ENCODE data around the gene WDSUB1.

WDSUB1 gene, protein sequence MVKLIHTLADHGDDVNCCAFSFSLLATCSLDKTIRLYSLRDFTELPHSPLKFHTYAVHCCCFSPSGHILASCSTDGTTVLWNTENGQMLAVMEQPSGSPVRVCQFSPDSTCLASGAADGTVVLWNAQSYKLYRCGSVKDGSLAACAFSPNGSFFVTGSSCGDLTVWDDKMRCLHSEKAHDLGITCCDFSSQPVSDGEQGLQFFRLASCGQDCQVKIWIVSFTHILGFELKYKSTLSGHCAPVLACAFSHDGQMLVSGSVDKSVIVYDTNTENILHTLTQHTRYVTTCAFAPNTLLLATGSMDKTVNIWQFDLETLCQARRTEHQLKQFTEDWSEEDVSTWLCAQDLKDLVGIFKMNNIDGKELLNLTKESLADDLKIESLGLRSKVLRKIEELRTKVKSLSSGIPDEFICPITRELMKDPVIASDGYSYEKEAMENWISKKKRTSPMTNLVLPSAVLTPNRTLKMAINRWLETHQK

DNA sequence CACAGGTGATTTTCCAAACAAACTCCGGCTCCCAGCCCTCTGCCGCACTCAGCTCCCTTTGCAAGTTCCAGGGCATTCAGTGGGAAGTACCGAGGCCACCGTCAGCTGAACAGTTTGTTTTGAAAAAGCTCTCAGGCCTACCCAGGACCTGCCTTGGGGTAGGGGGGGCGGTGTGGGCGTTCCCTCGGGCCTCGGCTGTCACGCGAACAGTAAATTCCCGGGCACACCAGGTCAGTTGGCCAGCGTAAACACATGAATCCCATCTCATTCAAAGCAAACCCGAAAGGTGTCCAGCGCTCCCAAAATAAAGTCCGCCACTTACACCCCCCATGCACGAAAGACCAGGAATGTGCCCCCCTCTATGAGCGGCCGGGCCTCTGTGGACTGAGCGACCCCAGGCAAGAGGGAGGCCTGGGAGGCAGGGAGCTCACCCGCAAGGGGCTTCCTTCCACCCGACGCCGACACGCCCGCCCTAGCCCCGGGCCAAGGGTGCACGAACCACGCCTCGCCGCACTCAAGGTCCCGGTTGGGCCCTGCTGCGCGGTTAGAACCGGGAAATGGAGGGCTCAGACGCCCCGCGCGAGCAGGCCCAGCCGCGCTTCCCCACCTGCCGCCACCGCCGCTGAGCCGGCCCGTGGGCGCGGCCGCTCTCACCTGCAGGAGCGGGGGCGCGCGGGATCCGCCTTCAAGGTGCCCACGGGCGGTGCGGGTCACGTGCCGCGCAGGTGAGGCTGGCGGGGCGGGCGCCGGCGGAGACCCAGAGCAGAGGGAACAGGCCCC lies at the start of gene WDSUB1:
TSS of gene WDSUB1 (minus strand) at position 775 of the 780 bp plus-strand sequence. CDS start 3,634 bp downstream, outside the sequence.
- H3K27ac Mint-ChIP-seq, result peak within 1 kb of the TSS; percentile 89
- H3K4me1 Mint-ChIP-seq (ENCODE audit: low read depth), result peaks cover 46% of the 10 kb centered on the region
- H3K4me3 Mint-ChIP-seq, result peak within 1 kb of the TSS; percentile 88
- no peaks in the 10 kb centered on the region for H3K9me3 Mint-ChIP-seq
- H3K36me3 Mint-ChIP-seq (ENCODE audit: low read depth), result peaks cover 4% of the 10 kb centered on the region
- no peaks in the 10 kb centered on the region for H3K27me3 Mint-ChIP-seq

DNA sequence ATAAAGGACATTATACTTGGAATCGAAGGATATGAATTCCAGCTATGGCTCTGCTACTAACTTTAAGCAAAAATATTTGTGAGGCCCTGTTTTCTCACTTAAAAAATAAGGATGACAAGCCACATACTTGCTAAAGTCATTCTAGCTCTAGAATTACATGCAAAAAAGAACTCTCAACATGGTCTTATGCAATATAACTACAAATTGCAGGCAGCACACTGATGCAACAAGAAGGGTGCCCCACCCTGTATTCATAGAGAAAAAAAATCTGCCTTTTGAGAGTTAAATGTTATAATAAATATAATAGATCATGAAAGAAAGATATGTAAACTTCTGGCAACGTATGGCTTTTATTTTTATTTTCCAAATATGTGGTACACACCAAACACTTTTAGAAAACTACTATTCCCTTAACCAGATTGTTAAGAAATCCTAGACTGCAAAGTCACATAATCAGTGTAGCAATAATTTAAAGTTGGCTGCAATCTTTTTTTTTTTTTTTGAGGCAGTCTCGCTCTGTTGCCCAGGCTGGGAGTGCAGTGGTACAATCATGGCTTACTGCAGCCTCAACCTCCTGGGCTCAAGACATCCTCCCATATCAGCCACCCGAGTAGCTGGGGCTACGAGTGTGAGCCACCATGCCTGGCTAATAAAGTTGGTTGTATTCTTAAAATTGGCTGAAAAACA lies 40.2 kb upstream of the WDSUB1 start:
- no peaks in the 10 kb centered on the region for H3K9me3 Mint-ChIP-seq
- peaks cover 18% of the 10 kb centered on the region for H3K36me3 Mint-ChIP-seq (ENCODE audit: low read depth)
- no peaks in the 10 kb centered on the region for H3K4me1 Mint-ChIP-seq (ENCODE audit: low read depth)
- H3K27ac Mint-ChIP-seq, result no peak overlapping the region
- no peak overlapping the region for H3K4me3 Mint-ChIP-seq
- H3K27me3 Mint-ChIP-seq, result no peaks in the 10 kb centered on the region

DNA sequence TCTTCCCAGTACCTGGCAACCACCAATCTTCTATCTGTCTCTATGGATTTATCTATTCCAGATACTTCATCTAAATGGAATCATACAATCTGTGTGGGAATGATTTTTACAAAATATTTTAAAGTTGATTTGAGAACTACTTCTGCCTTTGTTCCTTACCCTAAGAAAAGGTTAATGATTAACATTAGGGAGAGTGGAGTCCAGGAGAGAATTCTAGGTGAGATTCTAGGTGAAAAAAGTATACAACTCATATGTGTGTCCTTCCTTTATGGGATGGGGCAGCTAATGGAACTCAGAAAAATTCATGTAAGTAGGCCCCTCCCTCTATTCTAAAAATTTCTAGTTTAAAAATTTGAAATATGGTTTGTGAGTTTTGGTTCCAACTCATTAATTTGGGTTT lies 35.9 kb upstream of the WDSUB1 start:
- Mint-ChIP-seq H3K36me3 (ENCODE audit: low read depth) (peaks cover 5% of the 10 kb centered on the region), H3K27me3 (no peaks in the 10 kb centered on the region), H3K27ac (no peak overlapping the region), H3K4me1 (ENCODE audit: low read depth) (no peaks in the 10 kb centered on the region), H3K4me3 (no peak overlapping the region), H3K9me3 (no peaks in the 10 kb centered on the region)

DNA sequence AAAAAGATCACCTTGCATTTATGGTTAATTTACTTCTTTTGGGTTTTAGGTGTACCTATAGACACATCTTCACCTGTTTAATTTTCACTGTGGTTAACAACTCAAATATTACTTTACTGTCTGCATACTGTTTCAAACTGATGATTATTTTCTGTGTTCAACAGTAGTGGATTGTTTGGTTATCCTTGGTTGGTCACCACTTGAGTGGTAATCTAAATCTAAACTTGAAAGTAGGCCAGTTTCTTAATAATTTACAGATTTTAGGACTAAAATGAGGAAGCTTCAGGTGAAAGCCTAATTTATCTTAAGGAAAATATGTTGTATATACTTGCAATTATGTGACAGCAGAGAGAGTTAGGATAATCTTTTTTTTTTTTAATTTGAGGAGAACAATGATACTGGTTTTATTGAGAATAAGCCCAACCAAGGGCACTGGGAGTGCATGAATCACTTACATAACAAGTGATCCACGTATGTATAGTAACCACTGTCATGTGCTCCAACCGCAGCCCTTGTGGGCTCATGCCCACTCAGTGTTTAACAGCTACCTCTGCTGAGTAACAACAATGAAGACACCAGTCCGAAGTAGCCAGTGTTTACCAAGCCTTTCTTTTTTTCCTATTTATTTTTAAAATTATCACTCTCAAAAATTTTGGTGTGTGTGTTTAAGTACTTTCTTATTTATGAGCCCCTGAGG lies 31.0 kb upstream of the WDSUB1 start:
- Mint-ChIP-seq H3K9me3 (peaks cover 6% of the 10 kb centered on the region), H3K27me3 (no peaks in the 10 kb centered on the region), H3K4me1 (ENCODE audit: low read depth) (no peaks in the 10 kb centered on the region), H3K4me3 (no peak overlapping the region), H3K36me3 (ENCODE audit: low read depth) (peaks cover 12% of the 10 kb centered on the region), H3K27ac (no peak overlapping the region)

DNA sequence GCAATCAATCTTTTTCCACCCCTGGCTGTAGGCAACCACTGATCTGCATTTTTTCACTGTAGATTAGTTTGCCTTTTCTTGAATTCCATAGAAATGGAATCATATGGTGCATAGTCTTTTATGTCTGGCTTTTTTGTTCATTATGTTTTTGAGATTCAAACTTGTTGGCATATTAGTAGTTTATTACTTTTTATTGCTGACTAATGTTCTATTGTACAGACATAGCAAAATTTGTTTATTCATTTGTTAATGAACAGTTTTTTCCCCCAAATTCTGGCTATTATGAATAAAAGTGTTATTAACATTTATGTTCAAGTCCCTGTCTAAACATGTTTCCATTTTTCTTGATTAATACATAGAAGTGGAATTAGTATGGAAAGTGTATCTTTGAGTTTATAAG lies 21.4 kb upstream of the WDSUB1 start:
- peaks cover 6% of the 10 kb centered on the region for H3K36me3 Mint-ChIP-seq (ENCODE audit: low read depth)
- H3K27ac Mint-ChIP-seq, result no peak overlapping the region
- no peaks in the 10 kb centered on the region for H3K4me1 Mint-ChIP-seq (ENCODE audit: low read depth)
- no peak overlapping the region for H3K4me3 Mint-ChIP-seq
- H3K27me3 Mint-ChIP-seq, result peaks cover 17% of the 10 kb centered on the region
- H3K9me3 Mint-ChIP-seq, result peaks cover 10% of the 10 kb centered on the region

DNA sequence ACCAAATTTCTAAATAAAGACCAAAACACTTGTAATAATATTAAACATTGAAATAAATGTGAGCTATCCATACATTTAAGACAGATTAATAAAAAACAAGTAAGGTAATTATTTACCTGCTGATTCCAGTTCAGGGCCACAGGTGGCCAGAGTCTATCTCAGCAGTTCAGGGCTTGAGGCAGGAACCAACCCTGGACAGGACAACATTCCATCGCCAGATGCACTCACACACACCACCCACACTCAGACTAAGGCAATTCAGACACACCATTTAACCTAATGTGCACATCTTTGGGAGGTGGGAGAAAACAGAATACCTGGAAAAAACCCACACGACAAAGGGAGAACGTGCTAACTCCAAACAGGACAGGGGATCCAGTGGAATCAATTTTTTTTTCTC lies 14.1 kb upstream of the WDSUB1 start:
- H3K9me3 Mint-ChIP-seq, result peaks cover 10% of the 10 kb centered on the region
- H3K4me3 Mint-ChIP-seq, result no peak overlapping the region

DNA sequence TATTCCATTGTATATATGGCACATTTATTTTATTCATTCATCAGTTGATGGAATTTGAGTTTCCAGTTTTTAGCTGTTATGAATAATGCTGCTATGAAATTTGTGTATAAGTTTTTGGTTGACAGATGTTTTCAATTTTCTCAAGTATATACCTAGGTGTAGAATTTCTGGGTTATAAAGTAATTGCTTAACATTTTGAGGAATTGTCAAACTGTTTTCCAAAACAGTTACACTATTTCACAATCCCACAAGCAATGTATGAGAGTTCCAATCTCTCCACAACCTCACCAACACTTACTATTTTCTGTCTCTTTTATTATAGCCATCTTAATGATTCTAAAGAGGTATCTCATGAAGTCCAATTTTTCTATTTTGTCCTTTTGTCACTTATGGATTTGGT lies 12.5 kb upstream of the WDSUB1 start:
- Mint-ChIP-seq H3K4me1 (ENCODE audit: low read depth) (no peaks in the 10 kb centered on the region), H3K27ac (no peak overlapping the region), H3K27me3 (peaks cover 11% of the 10 kb centered on the region), H3K36me3 (ENCODE audit: low read depth) (peaks cover 4% of the 10 kb centered on the region), H3K4me3 (no peak overlapping the region), H3K9me3 (peaks cover 3% of the 10 kb centered on the region)

More for the DNA sequence above, 14.1 kb upstream of the WDSUB1 start:
- Mint-ChIP-seq H3K4me1 (ENCODE audit: low read depth) (no peaks in the 10 kb centered on the region), H3K36me3 (ENCODE audit: low read depth) (peaks cover 6% of the 10 kb centered on the region), H3K27ac (no peak overlapping the region), H3K27me3 (peaks cover 18% of the 10 kb centered on the region)

DNA sequence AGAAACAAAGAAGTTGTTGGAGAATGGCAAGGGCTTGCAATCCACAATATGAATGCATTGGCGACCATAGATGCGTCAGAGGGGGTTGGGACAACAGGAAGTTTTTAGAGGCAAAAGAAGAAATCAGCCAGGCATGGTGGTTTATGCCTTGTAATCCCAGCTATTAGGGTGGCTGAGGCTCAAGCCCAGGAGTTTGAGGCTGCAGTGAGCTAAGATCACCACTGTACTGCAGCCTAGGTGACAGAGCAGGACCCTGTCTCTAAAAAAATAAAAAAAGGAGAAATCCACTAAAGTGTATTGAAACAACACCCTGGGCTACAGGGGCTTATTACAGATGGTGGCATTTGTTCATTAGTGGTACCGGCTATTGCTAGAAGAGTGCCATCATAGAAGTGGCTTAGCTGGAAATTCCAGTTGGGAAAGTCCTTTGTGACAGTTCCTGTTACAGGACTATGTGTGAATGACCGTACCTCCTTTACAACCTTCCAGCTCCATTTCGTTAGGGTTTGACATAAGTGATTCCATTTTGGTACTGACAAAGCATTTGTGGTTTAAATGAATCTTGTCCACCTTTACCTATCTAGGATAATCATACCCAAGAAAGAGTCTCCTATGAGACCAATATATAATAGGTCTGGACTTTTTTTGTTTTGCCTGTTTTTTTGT lies 10.7 kb upstream of the WDSUB1 start:
- no peaks in the 10 kb centered on the region for H3K9me3 Mint-ChIP-seq
- no peak overlapping the region for H3K4me3 Mint-ChIP-seq
- H3K36me3 Mint-ChIP-seq (ENCODE audit: low read depth), result no peaks in the 10 kb centered on the region
- H3K4me1 Mint-ChIP-seq (ENCODE audit: low read depth), result no peaks in the 10 kb centered on the region
- H3K27ac Mint-ChIP-seq, result no peak overlapping the region
- H3K27me3 Mint-ChIP-seq, result peaks cover 7% of the 10 kb centered on the region

DNA sequence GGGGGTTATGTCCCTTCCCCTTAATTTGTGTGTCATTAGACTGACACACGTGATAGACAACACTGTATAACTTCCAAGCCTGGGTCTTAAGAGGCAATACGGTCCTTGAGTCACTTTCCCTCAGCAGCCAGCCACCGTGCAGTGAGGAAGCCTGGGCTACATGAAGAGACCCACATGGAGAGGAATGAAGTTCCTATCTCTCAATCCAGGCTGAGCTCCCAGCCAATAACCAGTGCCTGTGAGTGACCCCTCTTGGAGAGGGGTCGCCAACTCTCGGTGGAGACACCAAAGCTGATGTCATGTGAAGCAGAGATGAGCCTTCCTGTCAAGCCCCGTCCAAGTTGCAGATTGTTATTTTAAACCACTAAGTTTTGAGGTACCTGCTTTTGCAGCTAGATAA lies 5.7 kb upstream of the WDSUB1 start:
- Mint-ChIP-seq H3K4me3 (no peak overlapping the region), H3K27ac (peak overlapping the region; percentile 24), H3K4me1 (ENCODE audit: low read depth) (peaks cover 15% of the 10 kb centered on the region), H3K36me3 (ENCODE audit: low read depth) (no peaks in the 10 kb centered on the region), H3K27me3 (no peaks in the 10 kb centered on the region), H3K9me3 (no peaks in the 10 kb centered on the region)

DNA sequence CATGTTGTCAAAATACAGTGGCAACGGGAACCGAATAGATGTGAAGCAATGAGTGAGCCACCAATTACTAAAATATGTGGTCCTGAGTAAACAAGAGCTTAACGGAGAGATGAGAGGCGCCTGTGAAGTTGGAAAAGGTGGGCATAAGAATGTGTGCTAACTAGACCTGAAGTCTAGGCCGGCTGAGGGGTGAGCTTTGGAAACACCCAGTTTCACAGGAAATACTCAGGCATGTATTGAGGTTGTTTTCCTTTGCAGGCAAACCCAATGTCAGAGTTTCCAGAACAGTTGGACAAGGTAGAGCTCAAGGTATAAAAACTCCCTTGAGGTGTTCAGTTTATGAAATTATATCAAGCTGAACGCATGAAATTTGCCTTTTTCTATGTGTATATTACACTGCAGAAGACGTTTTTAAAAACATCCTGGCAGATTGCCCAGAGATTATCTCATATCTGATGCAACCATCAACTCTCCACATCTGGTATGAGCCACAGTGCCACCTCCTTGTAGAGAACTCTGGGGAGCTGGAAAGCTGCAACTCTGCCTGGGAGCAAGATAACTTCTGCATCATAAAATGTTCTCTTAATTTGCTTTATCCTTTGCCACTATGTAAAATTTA lies 3.9 kb upstream of the WDSUB1 start:
- H3K9me3 Mint-ChIP-seq, result no peaks in the 10 kb centered on the region
- no peaks in the 10 kb centered on the region for H3K36me3 Mint-ChIP-seq (ENCODE audit: low read depth)
- no peaks in the 10 kb centered on the region for H3K27me3 Mint-ChIP-seq
- peak overlapping the region; percentile 38 for H3K4me3 Mint-ChIP-seq
- peak overlapping the region; percentile 55 for H3K27ac Mint-ChIP-seq
- peaks cover 20% of the 10 kb centered on the region for H3K4me1 Mint-ChIP-seq (ENCODE audit: low read depth)

DNA sequence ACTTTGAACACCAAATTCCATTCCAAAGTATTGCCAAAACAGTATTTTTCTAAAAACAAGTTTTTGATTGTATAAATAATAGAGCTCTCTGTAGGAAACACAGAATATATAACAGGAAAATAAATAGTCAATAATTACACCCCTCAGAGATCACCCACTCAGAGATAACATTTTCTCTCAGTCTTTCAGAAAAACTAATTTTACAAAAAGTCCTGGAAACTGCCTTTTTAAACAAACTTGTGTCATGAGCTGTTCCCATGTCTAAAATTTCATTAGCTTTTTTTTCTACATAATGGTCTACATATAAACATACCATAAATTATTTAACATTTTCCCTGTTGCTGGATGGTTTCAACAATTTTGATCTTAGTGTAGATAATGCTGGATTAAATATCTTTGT lies 1.2 kb upstream of the WDSUB1 start:
- Mint-ChIP-seq H3K4me1 (ENCODE audit: low read depth) (peaks cover 40% of the 10 kb centered on the region), H3K27me3 (no peaks in the 10 kb centered on the region), H3K36me3 (ENCODE audit: low read depth) (peaks cover 2% of the 10 kb centered on the region), H3K9me3 (no peaks in the 10 kb centered on the region), H3K27ac (no peak overlapping the region), H3K4me3 (no peak overlapping the region)

DNA sequence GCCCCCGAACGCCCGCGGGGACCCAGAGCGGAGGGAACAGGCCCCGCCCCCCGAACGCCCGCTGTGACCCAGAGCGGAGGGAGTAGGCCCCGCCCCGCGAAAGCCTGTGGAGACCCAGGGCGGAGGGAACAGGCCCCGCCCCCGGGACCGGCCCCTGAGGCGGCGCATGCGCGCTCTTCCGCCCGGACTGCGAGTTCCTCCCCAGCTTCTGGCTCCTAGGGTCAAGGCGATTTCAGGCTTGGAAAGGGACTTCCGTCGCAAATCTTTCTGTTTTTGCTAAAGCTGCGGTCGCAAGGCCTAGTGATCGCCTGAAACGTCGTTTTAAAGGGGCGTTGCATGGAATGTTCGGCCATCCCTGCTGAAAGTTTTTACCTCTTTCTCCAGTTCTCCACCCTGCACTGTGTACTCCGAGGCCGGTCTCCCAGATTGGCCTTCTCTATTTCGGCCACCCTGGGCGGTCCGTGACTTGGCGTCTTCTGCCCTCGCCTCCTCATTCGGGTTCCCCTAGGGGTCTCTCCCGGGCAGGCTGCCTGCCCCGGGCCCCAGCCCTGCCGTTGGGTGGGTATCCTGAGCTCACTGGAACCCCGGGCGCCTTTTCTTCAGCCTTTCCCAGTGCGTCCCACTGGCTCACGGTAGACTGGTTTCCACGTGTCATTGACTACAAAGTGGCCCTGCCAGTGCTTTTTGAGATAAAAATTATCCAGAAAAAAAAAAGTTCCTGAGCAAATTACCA lies 372 bp upstream of the WDSUB1 start:
- Mint-ChIP-seq H3K4me1 (ENCODE audit: low read depth) (peaks cover 46% of the 10 kb centered on the region), H3K27ac (peak overlapping the region; percentile 89), H3K9me3 (no peaks in the 10 kb centered on the region), H3K4me3 (peak overlapping the region; percentile 88), H3K27me3 (no peaks in the 10 kb centered on the region), H3K36me3 (ENCODE audit: low read depth) (peaks cover 4% of the 10 kb centered on the region)

DNA sequence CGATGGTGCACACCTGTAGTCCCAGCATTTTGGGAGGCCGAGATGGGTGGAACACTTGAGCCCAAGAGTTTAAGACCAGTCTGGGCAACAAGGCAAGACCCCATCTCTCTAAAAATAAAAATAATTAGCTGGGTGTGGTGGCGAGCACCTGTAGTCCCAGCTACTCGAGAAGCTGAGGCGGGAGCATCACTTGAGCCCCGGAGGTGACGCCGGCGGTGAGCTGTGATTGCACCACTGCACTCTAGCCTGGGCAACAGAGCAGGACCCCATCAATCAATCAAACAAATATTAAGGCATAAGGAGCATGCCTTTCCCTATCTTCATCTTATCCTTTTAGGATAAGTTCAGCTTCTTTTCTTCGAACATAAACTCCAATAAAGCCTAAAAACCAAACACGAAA lies 1.1 kb downstream of the WDSUB1 start:
- H3K27ac Mint-ChIP-seq, result no peak overlapping the region
- no peaks in the 10 kb centered on the region for H3K27me3 Mint-ChIP-seq
- H3K4me1 Mint-ChIP-seq (ENCODE audit: low read depth), result peaks cover 40% of the 10 kb centered on the region
- H3K4me3 Mint-ChIP-seq, result peak overlapping the region; percentile 82
- H3K9me3 Mint-ChIP-seq, result no peaks in the 10 kb centered on the region
- peaks cover 4% of the 10 kb centered on the region for H3K36me3 Mint-ChIP-seq (ENCODE audit: low read depth)
